ENCODE measurements around the gene PTPN13.

The PTPN13 gene

GRCh38 chr4:86822136-86822535 lies 228.0 kb downstream of the PTPN13 start:
- Histone ChIP-seq H3K9ac (ENCODE audit: low read depth in 1 of 2, low read length in 2 of 2) (no peak overlapping the region), H3K4me1 (ENCODE audit: control insufficient read depth in 2 of 2, insufficient read depth in 2 of 2, low read length in 2 of 2) (no peaks in the 10 kb centered on the region), H3K36me3 (ENCODE audit: control insufficient read depth in 2 of 2, insufficient read depth in 2 of 2, low read length in 2 of 2) (no peaks in the 10 kb centered on the region), H3K27ac (ENCODE audit: low read depth in 2 of 2, low read length in 2 of 2) (no peak overlapping the region), H3K4me3 (ENCODE audit: low read length in 2 of 2) (no peak overlapping the region), H3K9me3 (ENCODE audit: control insufficient read depth in 2 of 2, low read length in 2 of 2) (no peaks in the 10 kb centered on the region), H3K27me3 (ENCODE audit: control insufficient read depth in 2 of 2, insufficient read depth in 2 of 2, low read length in 2 of 2) (no peaks in the 10 kb centered on the region)

GRCh38 chr4:86825511-86825910 lies 231.4 kb downstream of the PTPN13 start:
- no peaks in the 10 kb centered on the region for H3K36me3 ChIP-seq (ENCODE audit: control insufficient read depth in 2 of 2, insufficient read depth in 2 of 2, low read length in 2 of 2)
- H3K9ac ChIP-seq (ENCODE audit: low read depth in 1 of 2, low read length in 2 of 2): no peak overlapping the region
- no peaks in the 10 kb centered on the region for H3K4me1 ChIP-seq (ENCODE audit: control insufficient read depth in 2 of 2, insufficient read depth in 2 of 2, low read length in 2 of 2)
- H3K4me3 ChIP-seq (ENCODE audit: low read length in 2 of 2): no peak overlapping the region
- no peak overlapping the region for H3K27ac ChIP-seq (ENCODE audit: low read depth in 2 of 2, low read length in 2 of 2)
- no peaks in the 10 kb centered on the region for H3K27me3 ChIP-seq (ENCODE audit: control insufficient read depth in 2 of 2, insufficient read depth in 2 of 2, low read length in 2 of 2)
- H3K9me3 ChIP-seq (ENCODE audit: control insufficient read depth in 2 of 2, low read length in 2 of 2): no peaks in the 10 kb centered on the region

- Histone ChIP-seq H3K9ac (ENCODE audit: low read depth in 1 of 2, low read length in 2 of 2) (no peak overlapping the region), H3K4me1 (ENCODE audit: control insufficient read depth in 2 of 2, insufficient read depth in 2 of 2, low read length in 2 of 2) (no peaks in the 10 kb centered on the region), H3K27ac (ENCODE audit: low read depth in 2 of 2, low read length in 2 of 2) (no peak overlapping the region), H3K36me3 (ENCODE audit: control insufficient read depth in 2 of 2, insufficient read depth in 2 of 2, low read length in 2 of 2) (no peaks in the 10 kb centered on the region), H3K9me3 (ENCODE audit: control insufficient read depth in 2 of 2, low read length in 2 of 2) (no peaks in the 10 kb centered on the region), H3K4me3 (ENCODE audit: low read length in 2 of 2) (no peak overlapping the region), H3K27me3 (ENCODE audit: control insufficient read depth in 2 of 2, insufficient read depth in 2 of 2, low read length in 2 of 2) (no peaks in the 10 kb centered on the region)
Observed at GRCh38 chr4:86831262-86832130, 237.4 kb downstream of the PTPN13 start.

- Histone ChIP-seq H3K9ac (ENCODE audit: low read depth in 1 of 2, low read length in 2 of 2) (no peak overlapping the region), H3K9me3 (ENCODE audit: control insufficient read depth in 2 of 2, low read length in 2 of 2) (no peaks in the 10 kb centered on the region), H3K27ac (ENCODE audit: low read depth in 2 of 2, low read length in 2 of 2) (no peak overlapping the region), H3K4me3 (ENCODE audit: low read length in 2 of 2) (no peak overlapping the region), H3K36me3 (ENCODE audit: control insufficient read depth in 2 of 2, insufficient read depth in 2 of 2, low read length in 2 of 2) (no peaks in the 10 kb centered on the region), H3K4me1 (ENCODE audit: control insufficient read depth in 2 of 2, insufficient read depth in 2 of 2, low read length in 2 of 2) (no peaks in the 10 kb centered on the region), H3K27me3 (ENCODE audit: control insufficient read depth in 2 of 2, insufficient read depth in 2 of 2, low read length in 2 of 2) (no peaks in the 10 kb centered on the region)
Observed at GRCh38 chr4:86833615-86834014, 239.5 kb downstream of the PTPN13 start.

DNA sequence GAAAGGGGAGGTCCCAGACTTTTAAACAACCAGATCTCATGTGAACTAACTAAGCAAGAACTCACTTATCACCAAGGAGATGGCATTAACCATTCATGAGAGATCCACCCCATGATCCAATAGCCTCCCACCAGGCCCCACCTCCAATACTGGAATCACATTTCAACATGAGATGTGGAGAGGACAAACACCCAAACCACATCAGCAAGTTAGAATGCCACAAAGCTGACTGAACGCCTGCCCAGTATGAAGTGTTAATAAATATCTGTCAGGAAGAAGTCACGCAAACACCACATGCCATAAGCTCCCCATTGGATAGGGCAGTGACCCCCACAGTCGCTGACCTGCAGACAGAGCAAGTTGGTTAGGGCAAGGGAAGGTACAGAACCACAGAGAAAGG lies 240.8 kb downstream of the PTPN13 start:
- Histone ChIP-seq H3K4me3 (ENCODE audit: low read length in 2 of 2) (no peak overlapping the region), H3K9me3 (ENCODE audit: control insufficient read depth in 2 of 2, low read length in 2 of 2) (no peaks in the 10 kb centered on the region), H3K9ac (ENCODE audit: low read depth in 1 of 2, low read length in 2 of 2) (no peak overlapping the region), H3K27ac (ENCODE audit: low read depth in 2 of 2, low read length in 2 of 2) (no peak overlapping the region), H3K27me3 (ENCODE audit: control insufficient read depth in 2 of 2, insufficient read depth in 2 of 2, low read length in 2 of 2) (no peaks in the 10 kb centered on the region), H3K4me1 (ENCODE audit: control insufficient read depth in 2 of 2, insufficient read depth in 2 of 2, low read length in 2 of 2) (no peaks in the 10 kb centered on the region), H3K36me3 (ENCODE audit: control insufficient read depth in 2 of 2, insufficient read depth in 2 of 2, low read length in 2 of 2) (no peaks in the 10 kb centered on the region)

DNA sequence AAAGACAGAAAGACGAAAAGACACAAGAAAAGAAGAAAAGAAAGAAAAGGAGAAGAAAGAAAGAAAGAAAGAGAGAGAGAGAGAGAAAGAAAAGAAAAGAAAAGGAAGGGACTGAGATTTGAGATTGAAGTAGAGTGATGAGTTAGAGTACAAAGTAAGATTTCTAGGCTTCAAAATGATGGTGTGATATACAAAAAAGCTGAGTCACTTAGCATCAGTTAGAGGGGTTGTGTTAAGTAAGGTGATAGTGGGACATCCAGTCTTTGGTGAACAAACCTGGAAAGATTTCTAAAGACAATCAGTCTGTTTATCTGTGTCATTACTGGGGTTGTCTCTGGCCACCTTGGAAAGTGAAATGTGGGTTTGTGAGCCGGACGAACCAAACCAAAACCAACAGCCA lies 241.6 kb downstream of the PTPN13 start:
- Histone ChIP-seq H3K27me3 (ENCODE audit: control insufficient read depth in 2 of 2, insufficient read depth in 2 of 2, low read length in 2 of 2) (no peaks in the 10 kb centered on the region), H3K36me3 (ENCODE audit: control insufficient read depth in 2 of 2, insufficient read depth in 2 of 2, low read length in 2 of 2) (no peaks in the 10 kb centered on the region), H3K27ac (ENCODE audit: low read depth in 2 of 2, low read length in 2 of 2) (no peak overlapping the region), H3K9me3 (ENCODE audit: control insufficient read depth in 2 of 2, low read length in 2 of 2) (no peaks in the 10 kb centered on the region), H3K4me3 (ENCODE audit: low read length in 2 of 2) (no peak overlapping the region), H3K4me1 (ENCODE audit: control insufficient read depth in 2 of 2, insufficient read depth in 2 of 2, low read length in 2 of 2) (no peaks in the 10 kb centered on the region), H3K9ac (ENCODE audit: low read depth in 1 of 2, low read length in 2 of 2) (no peak overlapping the region)

GRCh38 chr4:86837691-86838503 lies 243.8 kb downstream of the PTPN13 start:
- no peak overlapping the region for H3K4me3 ChIP-seq (ENCODE audit: low read length in 2 of 2)
- no peak overlapping the region for H3K9ac ChIP-seq (ENCODE audit: low read depth in 1 of 2, low read length in 2 of 2)
- H3K9me3 ChIP-seq (ENCODE audit: control insufficient read depth in 2 of 2, low read length in 2 of 2): no peaks in the 10 kb centered on the region
- no peak overlapping the region for H3K27ac ChIP-seq (ENCODE audit: low read depth in 2 of 2, low read length in 2 of 2)
- no peaks in the 10 kb centered on the region for H3K4me1 ChIP-seq (ENCODE audit: control insufficient read depth in 2 of 2, insufficient read depth in 2 of 2, low read length in 2 of 2)
- no peaks in the 10 kb centered on the region for H3K27me3 ChIP-seq (ENCODE audit: control insufficient read depth in 2 of 2, insufficient read depth in 2 of 2, low read length in 2 of 2)
- H3K36me3 ChIP-seq (ENCODE audit: control insufficient read depth in 2 of 2, insufficient read depth in 2 of 2, low read length in 2 of 2): no peaks in the 10 kb centered on the region

DNA sequence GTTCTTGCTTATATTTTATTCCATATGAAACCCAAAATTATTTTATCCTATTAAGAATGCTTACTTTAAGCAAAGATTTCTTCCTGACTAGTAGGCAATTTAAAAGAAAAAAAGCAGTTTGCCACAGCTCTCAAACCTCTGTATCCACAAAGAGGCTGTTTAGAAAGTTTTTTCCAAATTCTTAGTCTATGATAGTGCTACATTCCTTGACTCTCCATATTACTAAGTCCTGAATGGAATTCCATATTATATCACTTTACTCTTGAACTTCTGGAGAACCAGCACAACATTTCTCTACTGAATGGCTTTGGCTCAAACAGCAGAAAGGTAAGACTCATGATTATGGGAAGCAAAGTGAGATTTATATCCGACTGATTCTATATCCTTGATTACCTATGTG lies 246.7 kb downstream of the PTPN13 start:
- Histone ChIP-seq H3K4me1 (ENCODE audit: control insufficient read depth in 2 of 2, insufficient read depth in 2 of 2, low read length in 2 of 2) (no peaks in the 10 kb centered on the region), H3K9ac (ENCODE audit: low read depth in 1 of 2, low read length in 2 of 2) (no peak overlapping the region), H3K9me3 (ENCODE audit: control insufficient read depth in 2 of 2, low read length in 2 of 2) (peaks cover 0 to 2% of the 10 kb centered on the region in 2 donors), H3K27ac (ENCODE audit: low read depth in 2 of 2, low read length in 2 of 2) (no peak overlapping the region), H3K27me3 (ENCODE audit: control insufficient read depth in 2 of 2, insufficient read depth in 2 of 2, low read length in 2 of 2) (no peaks in the 10 kb centered on the region), H3K4me3 (ENCODE audit: low read length in 2 of 2) (no peak overlapping the region), H3K36me3 (ENCODE audit: control insufficient read depth in 2 of 2, insufficient read depth in 2 of 2, low read length in 2 of 2) (no peaks in the 10 kb centered on the region)

- H3K27ac ChIP-seq (ENCODE audit: low read depth in 2 of 2, low read length in 2 of 2): no peak overlapping the region
- H3K4me1 ChIP-seq (ENCODE audit: control insufficient read depth in 2 of 2, insufficient read depth in 2 of 2, low read length in 2 of 2): no peaks in the 10 kb centered on the region
- no peak overlapping the region for H3K9ac ChIP-seq (ENCODE audit: low read depth in 1 of 2, low read length in 2 of 2)
- H3K36me3 ChIP-seq (ENCODE audit: control insufficient read depth in 2 of 2, insufficient read depth in 2 of 2, low read length in 2 of 2): no peaks in the 10 kb centered on the region
- H3K27me3 ChIP-seq (ENCODE audit: control insufficient read depth in 2 of 2, insufficient read depth in 2 of 2, low read length in 2 of 2): no peaks in the 10 kb centered on the region
- H3K9me3 ChIP-seq (ENCODE audit: control insufficient read depth in 2 of 2, low read length in 2 of 2): peaks cover 0 to 2% of the 10 kb centered on the region in 2 donors
- H3K4me3 ChIP-seq (ENCODE audit: low read length in 2 of 2): no peak overlapping the region
Observed at GRCh38 chr4:86841309-86841708, 247.2 kb downstream of the PTPN13 start.

- Histone ChIP-seq H3K4me3 (ENCODE audit: low read length in 2 of 2) (no peak overlapping the region), H3K27me3 (ENCODE audit: control insufficient read depth in 2 of 2, insufficient read depth in 2 of 2, low read length in 2 of 2) (no peaks in the 10 kb centered on the region), H3K4me1 (ENCODE audit: control insufficient read depth in 2 of 2, insufficient read depth in 2 of 2, low read length in 2 of 2) (no peaks in the 10 kb centered on the region), H3K27ac (ENCODE audit: low read depth in 2 of 2, low read length in 2 of 2) (no peak overlapping the region), H3K36me3 (ENCODE audit: control insufficient read depth in 2 of 2, insufficient read depth in 2 of 2, low read length in 2 of 2) (no peaks in the 10 kb centered on the region), H3K9ac (ENCODE audit: low read depth in 1 of 2, low read length in 2 of 2) (no peak overlapping the region), H3K9me3 (ENCODE audit: control insufficient read depth in 2 of 2, low read length in 2 of 2) (peaks cover 0 to 2% of the 10 kb centered on the region in 2 donors)
Observed at GRCh38 chr4:86845593-86845992, 251.5 kb downstream of the PTPN13 start.
